ENCODE results near the gene SETD1A. TPM values are rescaled to one million over a fixed set of nuclear protein-coding genes. Genes with fewer than 3 reads are reported as not detected.

SETD1A gene
- total and polyA plus RNA-seq, 7 donors = 2.4 to 16.0 (median 5.6) TPM

DNA sequence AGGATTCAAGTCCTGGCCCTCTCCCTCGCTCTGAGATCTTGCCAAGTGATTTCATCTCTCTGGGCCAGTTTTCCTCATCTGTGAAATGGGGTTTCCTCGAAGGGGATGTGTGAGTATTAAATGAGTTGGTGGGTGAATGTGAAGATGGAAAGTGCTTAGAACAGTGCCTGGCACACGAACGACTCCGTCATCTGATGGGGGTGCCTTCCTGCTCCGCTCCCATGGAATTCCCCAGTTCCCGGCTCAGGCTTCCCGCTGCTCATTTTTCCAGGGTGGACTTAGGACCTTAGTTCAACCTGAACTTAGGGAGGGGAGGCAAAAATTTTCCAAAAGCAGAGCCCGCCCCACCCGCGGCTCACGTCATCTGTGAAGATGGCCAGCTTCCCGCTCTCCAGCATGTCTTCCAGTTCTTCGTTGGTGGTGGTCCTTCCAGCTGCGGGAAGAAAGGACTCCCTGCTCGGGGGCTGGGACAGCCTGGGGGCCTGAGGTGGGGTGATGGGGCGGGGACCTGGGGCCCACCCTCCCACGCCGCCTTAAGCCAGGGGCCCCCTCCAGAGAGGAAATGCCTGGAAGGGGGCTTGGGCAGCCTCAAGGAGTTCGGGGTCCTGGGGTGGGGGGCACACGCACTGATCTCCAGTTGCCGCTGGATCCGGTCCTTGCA, 38.9 kb downstream of the SETD1A start:
- DNase-seq = no peak
- peak overlapping the region; percentile 49 to 66 (median 59) for H3K4me3 ChIP-seq
- 8 to 32% methylated on average over 23 of the region's 23 CpGs for WGBS, 2 donors
- H3K36me3 ChIP-seq = no peaks in the 10 kb centered on the region
- H3K27me3 ChIP-seq = no peaks in the 10 kb centered on the region
- peaks cover 0 to 19% (median 13%) of the 10 kb centered on the region in 4 donors for H3K4me1 ChIP-seq
- H3K9me3 ChIP-seq = no peaks in the 10 kb centered on the region
- intact Hi-C loops (cut with DNase I) = loop anchor here (2.0 to 5.0 kb wide), 2 partner anchors 78 to 146 kb away; partner anchors contain the start of genes ZNF646 and ZNF668
- peak overlapping the region; percentile 81 to 87 (median 87) for H3K27ac ChIP-seq
- TF ChIP-seq POLR2AphosphoS5 (IDR thresholded peaks at IDR 0.05) (no peak), EP300 (IDR thresholded peaks at IDR 0.05) (no peak), POLR2A (IDR thresholded peaks at IDR 0.05) (no peak)
- TF ChIP-seq, protein P1, sequence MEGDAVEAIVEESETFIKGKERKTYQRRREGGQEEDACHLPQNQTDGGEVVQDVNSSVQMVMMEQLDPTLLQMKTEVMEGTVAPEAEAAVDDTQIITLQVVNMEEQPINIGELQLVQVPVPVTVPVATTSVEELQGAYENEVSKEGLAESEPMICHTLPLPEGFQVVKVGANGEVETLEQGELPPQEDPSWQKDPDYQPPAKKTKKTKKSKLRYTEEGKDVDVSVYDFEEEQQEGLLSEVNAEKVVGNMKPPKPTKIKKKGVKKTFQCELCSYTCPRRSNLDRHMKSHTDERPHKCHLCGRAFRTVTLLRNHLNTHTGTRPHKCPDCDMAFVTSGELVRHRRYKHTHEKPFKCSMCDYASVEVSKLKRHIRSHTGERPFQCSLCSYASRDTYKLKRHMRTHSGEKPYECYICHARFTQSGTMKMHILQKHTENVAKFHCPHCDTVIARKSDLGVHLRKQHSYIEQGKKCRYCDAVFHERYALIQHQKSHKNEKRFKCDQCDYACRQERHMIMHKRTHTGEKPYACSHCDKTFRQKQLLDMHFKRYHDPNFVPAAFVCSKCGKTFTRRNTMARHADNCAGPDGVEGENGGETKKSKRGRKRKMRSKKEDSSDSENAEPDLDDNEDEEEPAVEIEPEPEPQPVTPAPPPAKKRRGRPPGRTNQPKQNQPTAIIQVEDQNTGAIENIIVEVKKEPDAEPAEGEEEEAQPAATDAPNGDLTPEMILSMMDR (IDR thresholded peaks at IDR 0.05) = no peak

DNA sequence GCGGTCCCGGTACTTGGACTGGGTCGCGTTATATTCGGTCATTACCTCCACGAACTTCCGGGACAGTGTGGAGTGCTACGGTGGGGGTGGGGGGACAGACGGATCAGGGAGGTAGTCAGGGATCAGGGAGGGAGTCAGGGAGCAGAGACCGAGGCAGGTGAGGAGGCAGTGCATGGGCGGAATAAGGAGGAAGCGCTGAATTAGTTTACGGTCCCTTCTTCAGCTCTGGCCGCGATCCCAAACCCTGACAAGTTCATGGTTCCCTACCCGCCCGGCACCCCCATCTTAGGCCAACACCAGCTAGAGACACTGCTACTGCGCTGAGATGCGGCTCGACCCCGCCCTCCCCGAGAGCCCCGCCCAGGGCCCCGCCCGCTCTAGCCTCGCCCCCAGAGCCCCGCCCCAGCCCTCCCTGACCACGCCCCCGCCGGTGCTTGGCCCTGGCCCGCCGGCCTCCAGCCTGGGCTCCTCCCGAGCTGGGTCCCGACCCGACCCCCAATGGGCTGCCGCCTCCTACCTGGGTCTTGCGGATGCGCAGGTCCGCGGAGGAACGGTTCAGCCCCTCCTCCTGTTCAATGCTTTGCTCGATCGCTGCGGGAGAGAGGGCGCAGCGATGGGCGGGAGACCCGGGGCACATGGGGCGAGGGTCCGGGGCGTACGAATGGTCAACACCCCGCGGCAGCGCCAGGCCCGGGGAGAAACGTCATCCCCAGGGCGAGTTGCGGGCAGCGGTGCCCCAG, 39.6 kb downstream of the SETD1A start:
- intact Hi-C loops (cut with DNase I) = loop anchor here (1.0 to 5.0 kb wide), 3 partner anchors 35 to 145 kb away; partner anchors contain the start of genes ZNF646 and ZNF668
- TF ChIP-seq POLR2AphosphoS5 (IDR thresholded peaks at IDR 0.05) (peak; percentile 80 to 87 (median 82)), POLR2A (IDR thresholded peaks at IDR 0.05) (peak in 1 of 2 donors; percentile 33), EP300 (IDR thresholded peaks at IDR 0.05) (no peak)
- TF ChIP-seq, protein P1 (IDR thresholded peaks at IDR 0.05) = no peak
- WGBS, 2 donors = 2 to 3% methylated on average over 60 of the region's 60 CpGs

DNA sequence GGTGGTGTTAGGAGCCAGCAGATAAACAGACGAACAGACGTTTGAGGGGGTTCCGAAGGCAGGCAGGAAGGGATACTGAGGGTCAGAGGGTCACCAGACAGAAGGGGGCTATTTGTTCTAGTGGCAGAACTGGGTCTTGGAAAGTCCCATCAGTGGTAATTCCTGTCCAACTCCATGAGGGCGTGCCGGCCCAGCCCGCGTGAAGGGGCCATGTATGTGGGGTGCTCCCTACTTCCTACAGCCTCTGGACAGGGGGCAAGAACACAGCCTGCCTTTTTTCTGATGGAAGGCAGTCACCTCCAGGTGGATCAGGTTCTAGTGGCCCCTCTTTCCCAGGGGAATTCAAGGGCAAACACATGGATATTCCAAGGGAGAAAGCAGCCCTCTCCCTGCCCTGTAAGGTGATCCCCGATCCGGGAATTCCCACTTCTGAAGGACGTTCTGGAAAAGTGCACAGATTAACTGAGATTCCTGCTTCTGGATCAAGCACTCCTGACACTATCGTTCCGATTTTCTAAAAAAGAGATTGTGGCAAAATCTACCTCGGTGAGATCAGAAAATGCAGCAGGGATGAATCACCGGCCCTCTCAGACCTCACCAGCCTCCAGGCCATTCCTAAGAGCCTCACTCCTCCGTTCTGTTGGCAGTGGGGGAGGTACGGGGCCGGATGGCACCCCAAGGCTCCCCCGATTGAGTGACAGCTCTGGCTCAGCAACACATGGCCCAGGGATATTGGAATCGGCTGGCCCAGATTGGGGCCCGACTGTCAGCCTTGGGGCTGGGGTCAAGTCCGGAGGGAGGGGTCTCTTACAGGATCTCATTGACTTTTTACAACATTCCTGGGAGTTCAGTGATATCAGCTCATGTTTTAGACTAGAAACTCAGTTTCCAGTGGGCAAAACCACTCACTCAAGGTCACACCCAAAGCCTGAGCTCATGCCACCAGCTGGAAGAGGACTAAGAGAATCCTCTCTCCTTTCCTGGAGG, 40.5 kb downstream of the SETD1A start:
- no peak for DNase-seq
- WGBS, 2 donors = 58 to 73% methylated on average over 21 of the region's 21 CpGs
- H3K27ac ChIP-seq = peak overlapping the region; percentile 81 to 87 (median 87)
- no peaks in the 10 kb centered on the region for H3K9me3 ChIP-seq
- H3K4me1 ChIP-seq = peaks cover 0 to 19% (median 13%) of the 10 kb centered on the region in 4 donors
- no peaks in the 10 kb centered on the region for H3K36me3 ChIP-seq
- no peaks in the 10 kb centered on the region for H3K27me3 ChIP-seq
- intact Hi-C loops (cut with DNase I) = loop anchor here (1.0 to 5.0 kb wide), 3 partner anchors 34 to 144 kb away; partner anchors contain the start of genes ZNF646 and ZNF668
- peak overlapping the region; percentile 49 to 66 (median 59) for H3K4me3 ChIP-seq
- TF ChIP-seq POLR2A (IDR thresholded peaks at IDR 0.05) (no peak), EP300 (IDR thresholded peaks at IDR 0.05) (no peak), POLR2AphosphoS5 (IDR thresholded peaks at IDR 0.05) (no peak)
- TF ChIP-seq, protein P1 (IDR thresholded peaks at IDR 0.05) = no peak

More for the DNA sequence above, 39.6 kb downstream of the SETD1A start:
- no peaks in the 10 kb centered on the region for H3K36me3 ChIP-seq
- no peaks in the 10 kb centered on the region for H3K27me3 ChIP-seq
- peak; percentile 95 for DNase-seq
- H3K4me1 ChIP-seq = peaks cover 0 to 19% (median 13%) of the 10 kb centered on the region in 4 donors
- H3K4me3 ChIP-seq = peak overlapping the region; percentile 49 to 66 (median 59)
- no peaks in the 10 kb centered on the region for H3K9me3 ChIP-seq
- H3K27ac ChIP-seq = peak overlapping the region; percentile 81 to 87 (median 87)

Measured in sigmoid colon (tissue), 7 donors.